Peyer's patch (tissue), 4 donors: ENCODE measurements around the gene DBR1. TPM values are rescaled to one million over a fixed set of nuclear protein-coding genes. Genes with fewer than 3 reads are reported as not detected.

ENCODE experiments used
- DNase-seq, 3 donors: peaks; one replicate each; pipeline ENCODE4 v3.0.0-alpha.2; 2017 to 2019
- H3K27ac ChIP-seq, 4 donors: fragments of 200-600 bp; sonication (generic); one replicate each; pipeline ENCODE4 v1.5.1; 2016 to 2019
- H3K27me3 ChIP-seq, 2 donors: fragments of 200-600 bp; sonication (generic); one replicate each; pipeline ENCODE4 v1.5.1; 2019
- H3K36me3 ChIP-seq, 3 donors: fragments of 200-600 bp; sonication (generic); one replicate each; pipeline ENCODE4 v1.5.1; 2016 to 2019
- H3K4me1 ChIP-seq, 4 donors: fragments of 200-600 bp; sonication (generic); one replicate each; pipeline ENCODE4 v1.5.1; 2016 to 2019
- H3K4me3 ChIP-seq, 4 donors: fragments of 200-600 bp; sonication (generic); 1 replicate in 3 of 4; 2 replicates in 1 of 4; pipeline ENCODE4 v1.5.1; 2016 to 2019; ENCODE audit warnings: mild to moderate bottlenecking in 1 of 4
- H3K9me3 ChIP-seq, 4 donors: fragments of 200-600 bp; sonication (generic); one replicate each; pipeline ENCODE4 v1.5.1; 2016 to 2019; ENCODE audit warnings: mild to moderate bottlenecking in 1 of 4
- POLR2A ChIP-seq, 2 donors: fragments of 450-650 bp; IDR thresholded peaks; one replicate each; pipeline ENCODE4 v1.5.1; 2017; ENCODE audit warnings: antibody characterized with exemption in 2 of 2, mild to moderate bottlenecking in 2 of 2, moderate library complexity in 2 of 2
- total RNA-seq, 4 donors: library from RNA; depleted of rRNA; stranded (reverse); fragments of >200 nt; gene quantifications; one replicate each; pipeline ENCODE4 v1.1.0, GENCODE V29; 2016
- TF ChIP-seq, protein P1 (sequence below), 6 experiments: fragments of 450-650 bp in 4 of 6; fragments of 200-600 bp in 2 of 6; sonication (generic) in 1 of 6; IDR thresholded peaks; one replicate each; pipeline ENCODE4 v1.5.1; 2017 to 2019; ENCODE audit warnings: antibody characterized with exemption in 6 of 6, mild to moderate bottlenecking in 3 of 6, moderate library complexity in 1 of 6

The DBR1 gene
- total RNA-seq, 4 donors from 2014 or later: 6.3 to 24.8 (median 8.6) TPM

DNA sequence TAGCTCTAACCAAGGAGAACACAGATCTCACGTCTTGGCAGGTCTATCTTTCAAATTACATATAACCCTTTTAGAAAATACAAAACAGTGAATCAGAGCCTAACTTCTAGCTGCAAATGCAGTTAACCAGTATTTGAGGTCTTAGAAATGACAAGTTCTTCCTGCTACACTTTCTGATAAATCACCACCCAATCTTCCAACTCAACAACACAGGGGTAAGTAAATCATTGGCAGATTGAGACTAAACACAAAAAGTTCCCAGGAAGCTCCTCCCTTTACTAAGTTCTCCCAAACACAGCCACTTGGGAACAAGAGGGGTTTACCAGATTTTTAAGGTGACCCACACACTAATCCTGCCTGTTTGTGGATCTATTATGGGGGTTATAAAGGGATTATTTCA, 42.5 kb downstream of the DBR1 start, which contains the start of gene A4GNT:
Gene A4GNT (minus strand): TSS at position 152 of the 400 bp plus-strand sequence. CDS start 1,134 bp downstream, outside the sequence.
- H3K27me3 ChIP-seq: no peaks in the 10 kb centered on the region
- no peak within 1 kb of the TSS for H3K27ac ChIP-seq
- no peak for DNase-seq
- no peaks in the 10 kb centered on the region for H3K36me3 ChIP-seq
- no peaks in the 10 kb centered on the region for H3K9me3 ChIP-seq
- H3K4me3 ChIP-seq: no peak within 1 kb of the TSS
- H3K4me1 ChIP-seq: no peaks in the 10 kb centered on the region
- no peak for TF ChIP-seq POLR2A (IDR thresholded peaks at IDR 0.05)
- TF ChIP-seq, protein P1, sequence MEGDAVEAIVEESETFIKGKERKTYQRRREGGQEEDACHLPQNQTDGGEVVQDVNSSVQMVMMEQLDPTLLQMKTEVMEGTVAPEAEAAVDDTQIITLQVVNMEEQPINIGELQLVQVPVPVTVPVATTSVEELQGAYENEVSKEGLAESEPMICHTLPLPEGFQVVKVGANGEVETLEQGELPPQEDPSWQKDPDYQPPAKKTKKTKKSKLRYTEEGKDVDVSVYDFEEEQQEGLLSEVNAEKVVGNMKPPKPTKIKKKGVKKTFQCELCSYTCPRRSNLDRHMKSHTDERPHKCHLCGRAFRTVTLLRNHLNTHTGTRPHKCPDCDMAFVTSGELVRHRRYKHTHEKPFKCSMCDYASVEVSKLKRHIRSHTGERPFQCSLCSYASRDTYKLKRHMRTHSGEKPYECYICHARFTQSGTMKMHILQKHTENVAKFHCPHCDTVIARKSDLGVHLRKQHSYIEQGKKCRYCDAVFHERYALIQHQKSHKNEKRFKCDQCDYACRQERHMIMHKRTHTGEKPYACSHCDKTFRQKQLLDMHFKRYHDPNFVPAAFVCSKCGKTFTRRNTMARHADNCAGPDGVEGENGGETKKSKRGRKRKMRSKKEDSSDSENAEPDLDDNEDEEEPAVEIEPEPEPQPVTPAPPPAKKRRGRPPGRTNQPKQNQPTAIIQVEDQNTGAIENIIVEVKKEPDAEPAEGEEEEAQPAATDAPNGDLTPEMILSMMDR (IDR thresholded peaks at IDR 0.05): no peak

DNA sequence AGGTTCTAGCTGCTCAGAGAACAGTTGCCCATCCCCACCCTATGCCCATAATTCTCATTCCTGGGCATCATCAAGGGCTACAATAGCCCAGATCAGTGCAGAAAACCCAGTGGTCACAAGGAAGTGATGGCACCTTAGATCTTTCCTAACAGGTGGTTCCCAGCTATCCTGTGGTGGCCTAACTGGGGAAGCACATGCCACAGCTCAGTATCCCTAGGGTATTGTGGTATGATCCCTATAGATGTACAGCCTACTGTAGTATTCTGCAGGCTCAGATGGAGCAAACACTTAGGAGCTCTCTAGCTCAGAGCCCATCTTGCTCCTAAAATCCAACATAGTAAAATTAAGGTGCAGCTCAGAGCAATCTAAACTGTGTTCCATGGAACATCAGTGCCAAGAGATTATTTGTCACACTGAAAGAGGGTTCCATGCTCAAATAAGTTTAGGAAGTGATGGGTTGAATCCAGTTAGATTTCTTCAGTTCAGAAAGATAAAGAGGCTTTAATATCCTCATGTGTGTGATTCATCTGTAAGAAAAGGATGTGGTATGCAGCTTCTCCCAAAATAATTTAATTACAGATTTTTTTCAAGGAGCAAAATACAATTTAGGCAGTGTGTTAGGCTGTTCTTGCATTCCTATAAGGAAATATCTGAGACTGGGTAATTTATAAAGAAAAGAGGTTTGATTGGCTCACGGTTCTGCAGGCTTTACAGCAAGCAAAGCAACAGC, 46.9 kb downstream of the DBR1 start:
- H3K4me3 ChIP-seq: no peak overlapping the region

DNA sequence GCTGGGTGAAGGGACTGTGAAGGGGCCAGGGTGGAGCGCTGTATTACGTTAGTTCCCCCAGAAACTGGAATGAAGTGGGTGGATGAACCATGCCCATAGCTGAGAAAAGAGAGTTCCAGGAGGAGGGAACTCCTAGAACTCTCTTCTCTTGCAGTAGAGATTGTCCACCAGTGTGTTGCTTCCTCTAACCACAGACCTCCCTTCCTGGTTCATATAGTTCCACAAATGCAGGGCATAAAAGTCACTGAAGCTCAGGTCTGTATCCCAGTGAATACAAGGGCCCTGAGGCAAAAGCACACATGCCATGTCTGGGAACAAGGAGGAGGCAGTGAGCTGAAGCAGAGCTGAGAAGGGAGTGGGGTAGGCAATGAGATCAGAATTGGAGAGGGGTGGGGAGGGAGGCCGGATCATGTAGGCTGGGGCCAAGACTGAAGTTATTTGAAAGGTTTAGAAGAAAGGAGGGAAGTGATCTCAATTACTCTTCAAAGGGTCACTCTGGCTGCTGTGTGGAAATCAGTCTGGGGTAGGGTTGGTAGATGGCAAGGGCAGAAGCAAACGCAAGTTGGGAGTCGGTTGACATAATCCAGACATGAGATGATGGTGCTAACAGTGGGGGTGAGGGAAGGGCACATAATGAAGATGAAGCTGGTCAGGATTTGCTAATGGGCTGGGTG, 49.0 kb downstream of the DBR1 start:
- no peak for TF ChIP-seq POLR2A (IDR thresholded peaks at IDR 0.05)
- TF ChIP-seq, protein P1 (IDR thresholded peaks at IDR 0.05): no peak
- Histone ChIP-seq H3K4me3 (no peak overlapping the region), H3K27me3 (no peaks in the 10 kb centered on the region), H3K36me3 (no peaks in the 10 kb centered on the region), H3K9me3 (no peaks in the 10 kb centered on the region), H3K4me1 (no peaks in the 10 kb centered on the region), H3K27ac (peak overlapping the region in 1 of 4 donors; percentile 33)
- no peak for DNase-seq

More for the DNA sequence above, 46.9 kb downstream of the DBR1 start:
- Histone ChIP-seq H3K4me1 (no peaks in the 10 kb centered on the region), H3K36me3 (no peaks in the 10 kb centered on the region), H3K27me3 (no peaks in the 10 kb centered on the region), H3K27ac (no peak overlapping the region), H3K9me3 (no peaks in the 10 kb centered on the region)
- DNase-seq: no peak
- TF ChIP-seq POLR2A (IDR thresholded peaks at IDR 0.05): no peak
- TF ChIP-seq, protein P1 (IDR thresholded peaks at IDR 0.05): no peak

DNA sequence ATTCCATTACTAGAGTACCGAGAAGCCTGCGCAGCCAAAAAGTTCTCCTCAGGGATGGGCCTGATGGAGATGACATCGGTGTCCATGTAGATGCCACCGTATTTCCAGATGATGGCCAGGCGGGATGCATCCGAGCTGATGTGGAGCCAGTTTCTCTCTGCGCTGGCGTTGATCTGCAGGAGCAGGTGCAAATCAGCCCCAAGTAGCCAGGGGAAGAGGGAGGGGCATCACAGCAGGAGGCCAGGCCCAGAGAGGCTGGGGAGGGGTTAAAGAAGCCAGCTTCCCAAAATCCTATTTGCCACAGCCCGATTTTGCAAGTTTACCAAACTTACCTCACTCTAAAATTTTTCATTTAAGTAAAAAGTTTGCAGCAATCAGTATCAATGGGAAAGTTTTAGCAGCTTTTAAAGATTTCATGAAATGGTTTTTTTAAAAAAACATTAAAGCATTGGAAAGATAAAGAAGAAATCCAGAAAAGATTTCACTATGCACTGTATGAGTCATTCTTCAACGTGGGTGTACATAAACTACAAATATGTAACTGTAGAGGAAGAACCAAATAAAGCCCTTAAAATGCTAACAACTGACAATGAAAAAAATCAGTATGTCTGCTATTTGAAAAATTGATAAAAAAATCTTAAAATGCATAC, 49.9 kb downstream of the DBR1 start:
- no peak overlapping the region for H3K4me3 ChIP-seq
- H3K36me3 ChIP-seq: no peaks in the 10 kb centered on the region
- no peaks in the 10 kb centered on the region for H3K27me3 ChIP-seq
- H3K9me3 ChIP-seq: no peaks in the 10 kb centered on the region
- H3K4me1 ChIP-seq: no peaks in the 10 kb centered on the region
- no peak for DNase-seq
- TF ChIP-seq, protein P1 (IDR thresholded peaks at IDR 0.05): no peak
- no peak for TF ChIP-seq POLR2A (IDR thresholded peaks at IDR 0.05)
- H3K27ac ChIP-seq: no peak overlapping the region

DNA sequence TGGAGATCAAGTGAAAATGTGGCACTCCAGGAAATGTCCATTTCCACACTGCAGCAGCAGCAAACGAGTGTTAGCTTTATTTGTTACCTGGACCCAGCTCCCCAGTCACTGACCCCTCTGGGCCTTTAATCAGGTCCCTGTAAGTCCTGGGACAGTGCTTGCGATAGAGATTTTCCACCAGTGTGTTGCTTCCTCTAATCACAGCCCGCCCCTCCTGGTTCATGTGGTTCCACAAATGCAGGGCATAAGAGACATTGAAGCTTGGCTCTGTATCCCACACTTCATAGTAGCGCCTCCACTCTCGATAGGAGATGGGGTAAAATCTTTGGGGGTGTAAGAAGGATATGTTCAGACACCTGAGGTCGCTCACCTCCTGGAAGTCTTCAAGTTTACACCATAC, 50.5 kb downstream of the DBR1 start:
- TF ChIP-seq, protein P1 (IDR thresholded peaks at IDR 0.05): no peak
- no peak for TF ChIP-seq POLR2A (IDR thresholded peaks at IDR 0.05)
- H3K27me3 ChIP-seq: no peaks in the 10 kb centered on the region
- no peak overlapping the region for H3K4me3 ChIP-seq
- no peaks in the 10 kb centered on the region for H3K4me1 ChIP-seq
- no peak overlapping the region for H3K27ac ChIP-seq
- H3K36me3 ChIP-seq: no peaks in the 10 kb centered on the region
- DNase-seq: no peak
- no peaks in the 10 kb centered on the region for H3K9me3 ChIP-seq
